HepG2 (cell line): ENCODE measurements around the gene COG1. TPM values are rescaled to one million over a fixed set of nuclear protein-coding genes. Genes with fewer than 3 reads are reported as not detected.

ENCODE experiments used
- CCDC6 ChIP-seq: sonication (generic); formaldehyde crosslinking; IDR thresholded peaks from 2 replicates; pipeline ENCODE4 v1.8.1; 2022; ENCODE audit warnings: mild to moderate bottlenecking, missing genetic modification reagents, moderate library complexity
- CENPT ChIP-seq: sonication (generic); formaldehyde crosslinking; IDR thresholded peaks from 2 replicates; pipeline ENCODE4 v1.8.0; 2022; ENCODE audit warnings: low read depth, mild to moderate bottlenecking, moderate library complexity, missing genetic modification reagents
- DNMT3B ChIP-seq: conservative IDR thresholded peaks from 2 replicates; pipeline ENCODE4 v1.6.1; 2016; ENCODE audit warnings: missing biosample characterization, control low read depth
- FIP1L1 ChIP-seq: fragments of 200-400 bp; formaldehyde crosslinking; IDR thresholded peaks from 2 replicates; pipeline ENCODE4 v1.6.1; 2018; ENCODE audit warnings: low read depth, mild to moderate bottlenecking, low read length, moderate library complexity, borderline replicate concordance; ENCODE audit not compliant: insufficient read depth
- HDAC6 ChIP-seq: fragments of 200-600 bp; sonication (generic); IDR thresholded peaks from 2 replicates; pipeline ENCODE4 v1.7.0; 2017; ENCODE audit warnings: mild to moderate bottlenecking, antibody characterized with exemption, low read length, low read depth
- HOXD1 ChIP-seq: sonication (generic); formaldehyde crosslinking; IDR thresholded peaks from 2 replicates; pipeline ENCODE4 v1.5.0; 2020; ENCODE audit warnings: missing genetic modification reagents
- KMT2B ChIP-seq: IDR thresholded peaks from 2 replicates; pipeline ENCODE4 v1.6.1; 2016; ENCODE audit warnings: missing genetic modification reagents, missing compliant biosample characterization
- RAD51 ChIP-seq: fragments of 450-650 bp; IDR thresholded peaks from 2 replicates; pipeline ENCODE4 v1.6.1; 2016; ENCODE audit warnings: borderline replicate concordance
- RFX1 ChIP-seq: fragments of 450-650 bp; IDR thresholded peaks from 2 replicates; pipeline ENCODE4 v1.6.1; 2017
- SP4 ChIP-seq: sonication (generic); formaldehyde crosslinking; IDR thresholded peaks from 2 replicates; pipeline ENCODE4 v1.8.1; 2023; ENCODE audit warnings: mild to moderate bottlenecking, missing genetic modification reagents
- TARDBP ChIP-seq: sonication (generic); formaldehyde crosslinking; IDR thresholded peaks from 2 replicates; pipeline ENCODE4 v1.8.0; 2022; ENCODE audit warnings: mild to moderate bottlenecking, missing genetic modification reagents
- ZBTB21 ChIP-seq: sonication (generic); formaldehyde crosslinking; IDR thresholded peaks from 2 replicates; pipeline ENCODE4 v1.4.0; 2020; ENCODE audit warnings: missing genetic modification reagents
- ZNF543 ChIP-seq: sonication (generic); formaldehyde crosslinking; IDR thresholded peaks from 2 replicates; pipeline ENCODE4 v1.4.0; 2020; ENCODE audit warnings: mild to moderate bottlenecking, missing genetic modification reagents
- ZNF674 ChIP-seq: sonication (generic); formaldehyde crosslinking; IDR thresholded peaks from 2 replicates; pipeline ENCODE4 v1.5.0; 2020; ENCODE audit warnings: low read depth, mild to moderate bottlenecking, missing genetic modification reagents
- ZNF703 ChIP-seq: sonication (generic); formaldehyde crosslinking; IDR thresholded peaks from 2 replicates; pipeline ENCODE4 v1.5.1; 2020; ENCODE audit warnings: missing genetic modification reagents, mild to moderate bottlenecking, moderate library complexity, borderline replicate concordance
- polyA plus RNA-seq, 8 experiments: library from polyadenylated mRNA; depleted of rRNA in 3 of 8; stranded (reverse) in 7 of 8; unstranded in 1 of 8; fragments of >200 nt; fragmentation: Illumina TruSeq in 4 of 8; extraction: Trizol in 4 of 8; gene quantifications; 2 replicates each; pipeline versions ENCODE4 v1.2.1 to v1.2.3, GENCODE V29; 2011 to 2016; ENCODE audit warnings: low read depth in 4 of 8, missing spikeins in 1 of 8, mixed read lengths in 1 of 8; ENCODE audit not compliant: insufficient read depth in 1 of 8
- total RNA-seq, 5 experiments: library from RNA; depleted of rRNA; stranded (reverse); fragments of >200 nt; fragmentation: Illumina TruSeq; extraction: Trizol; gene quantifications; 2 replicates each; pipeline ENCODE4 v1.2.3, GENCODE V29; 2016; ENCODE audit warnings: low read depth in 1 of 5
- TF ChIP-seq, protein P1 (sequence below): fragments of 450-650 bp; IDR thresholded peaks from 2 replicates; pipeline ENCODE4 v1.6.1; 2017; ENCODE audit warnings: mild to moderate bottlenecking
- TF ChIP-seq, protein P2 (sequence below): sonication (generic); formaldehyde crosslinking; IDR thresholded peaks from 2 replicates; pipeline ENCODE4 v1.8.0; 2022; ENCODE audit warnings: missing genetic modification reagents, low read depth, mild to moderate bottlenecking, borderline replicate concordance
- TF ChIP-seq, protein P3 (sequence below): sonication (generic); formaldehyde crosslinking; IDR thresholded peaks from 2 replicates; pipeline ENCODE4 v1.8.1; 2022; ENCODE audit warnings: low read depth, mild to moderate bottlenecking, missing genetic modification reagents
- TF ChIP-seq, protein P4 (sequence below), 2 experiments: sonication (generic) in 1 of 2; formaldehyde crosslinking in 1 of 2; IDR thresholded peaks; 2 replicates each; pipeline versions ENCODE4 v1.4.0 to v1.6.1; 2016 to 2020; ENCODE audit warnings: borderline replicate concordance in 1 of 2, low read depth in 1 of 2, mild to moderate bottlenecking in 1 of 2, missing genetic modification reagents in 1 of 2

The COG1 gene
- total and polyA plus RNA-seq, 2 of the 13 experiments (the other 11 are each of a cell fraction or from before 2014, with no cell fraction given), result 36.6 to 39.7 TPM

- TF ChIP-seq RAD51, result no peak
- TF ChIP-seq DNMT3B (CRISPR knock-in tag), result no peak
- 0 out of 2 replicates have a peak, but pooled peaks have one; percentile 16 for TF ChIP-seq HOXD1 (CRISPR knock-in tag)
- TF ChIP-seq, protein P1, sequence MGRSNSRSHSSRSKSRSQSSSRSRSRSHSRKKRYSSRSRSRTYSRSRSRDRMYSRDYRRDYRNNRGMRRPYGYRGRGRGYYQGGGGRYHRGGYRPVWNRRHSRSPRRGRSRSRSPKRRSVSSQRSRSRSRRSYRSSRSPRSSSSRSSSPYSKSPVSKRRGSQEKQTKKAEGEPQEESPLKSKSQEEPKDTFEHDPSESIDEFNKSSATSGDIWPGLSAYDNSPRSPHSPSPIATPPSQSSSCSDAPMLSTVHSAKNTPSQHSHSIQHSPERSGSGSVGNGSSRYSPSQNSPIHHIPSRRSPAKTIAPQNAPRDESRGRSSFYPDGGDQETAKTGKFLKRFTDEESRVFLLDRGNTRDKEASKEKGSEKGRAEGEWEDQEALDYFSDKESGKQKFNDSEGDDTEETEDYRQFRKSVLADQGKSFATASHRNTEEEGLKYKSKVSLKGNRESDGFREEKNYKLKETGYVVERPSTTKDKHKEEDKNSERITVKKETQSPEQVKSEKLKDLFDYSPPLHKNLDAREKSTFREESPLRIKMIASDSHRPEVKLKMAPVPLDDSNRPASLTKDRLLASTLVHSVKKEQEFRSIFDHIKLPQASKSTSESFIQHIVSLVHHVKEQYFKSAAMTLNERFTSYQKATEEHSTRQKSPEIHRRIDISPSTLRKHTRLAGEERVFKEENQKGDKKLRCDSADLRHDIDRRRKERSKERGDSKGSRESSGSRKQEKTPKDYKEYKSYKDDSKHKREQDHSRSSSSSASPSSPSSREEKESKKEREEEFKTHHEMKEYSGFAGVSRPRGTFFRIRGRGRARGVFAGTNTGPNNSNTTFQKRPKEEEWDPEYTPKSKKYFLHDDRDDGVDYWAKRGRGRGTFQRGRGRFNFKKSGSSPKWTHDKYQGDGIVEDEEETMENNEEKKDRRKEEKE, result no peak
- no peak for TF ChIP-seq ZNF703 (CRISPR knock-in tag)
- TF ChIP-seq ZNF674 (CRISPR knock-in tag), result 0 out of 2 replicates have a peak, but pooled peaks have one; percentile 20
- TF ChIP-seq SP4, result peak; percentile 25; the same call in 1 of the 2 replicates
- no peak for TF ChIP-seq ZBTB21 (CRISPR knock-in tag)
- no peak for TF ChIP-seq ZNF543
- peak; percentile 55; the same call in 1 of the 2 replicates for TF ChIP-seq KMT2B (CRISPR knock-in tag)
- TF ChIP-seq, protein P2, sequence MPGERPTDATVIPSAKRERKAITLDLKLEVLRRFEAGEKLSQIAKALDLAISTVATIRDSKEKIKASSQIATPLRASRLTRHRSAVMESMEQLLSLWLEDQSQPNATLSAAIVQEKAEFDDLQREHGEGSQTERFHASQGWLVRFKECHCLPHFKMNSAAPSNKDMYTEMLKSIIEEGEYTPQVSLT, result no peak
- TF ChIP-seq, protein P3, sequence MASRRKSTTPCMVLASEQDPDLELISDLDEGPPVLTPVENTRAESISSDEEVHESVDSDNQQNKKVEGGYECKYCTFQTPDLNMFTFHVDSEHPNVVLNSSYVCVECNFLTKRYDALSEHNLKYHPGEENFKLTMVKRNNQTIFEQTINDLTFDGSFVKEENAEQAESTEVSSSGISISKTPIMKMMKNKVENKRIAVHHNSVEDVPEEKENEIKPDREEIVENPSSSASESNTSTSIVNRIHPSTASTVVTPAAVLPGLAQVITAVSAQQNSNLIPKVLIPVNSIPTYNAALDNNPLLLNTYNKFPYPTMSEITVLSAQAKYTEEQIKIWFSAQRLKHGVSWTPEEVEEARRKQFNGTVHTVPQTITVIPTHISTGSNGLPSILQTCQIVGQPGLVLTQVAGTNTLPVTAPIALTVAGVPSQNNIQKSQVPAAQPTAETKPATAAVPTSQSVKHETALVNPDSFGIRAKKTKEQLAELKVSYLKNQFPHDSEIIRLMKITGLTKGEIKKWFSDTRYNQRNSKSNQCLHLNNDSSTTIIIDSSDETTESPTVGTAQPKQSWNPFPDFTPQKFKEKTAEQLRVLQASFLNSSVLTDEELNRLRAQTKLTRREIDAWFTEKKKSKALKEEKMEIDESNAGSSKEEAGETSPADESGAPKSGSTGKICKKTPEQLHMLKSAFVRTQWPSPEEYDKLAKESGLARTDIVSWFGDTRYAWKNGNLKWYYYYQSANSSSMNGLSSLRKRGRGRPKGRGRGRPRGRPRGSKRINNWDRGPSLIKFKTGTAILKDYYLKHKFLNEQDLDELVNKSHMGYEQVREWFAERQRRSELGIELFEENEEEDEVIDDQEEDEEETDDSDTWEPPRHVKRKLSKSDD (CRISPR knock-in tag), result no peak; the same call in 1 of the 2 replicates
- TF ChIP-seq HDAC6, result no peak
- no peak; the same call in 1 of the 2 replicates for TF ChIP-seq RFX1
- no peak for TF ChIP-seq TARDBP
- no peak for TF ChIP-seq CCDC6
- TF ChIP-seq, protein P4, sequence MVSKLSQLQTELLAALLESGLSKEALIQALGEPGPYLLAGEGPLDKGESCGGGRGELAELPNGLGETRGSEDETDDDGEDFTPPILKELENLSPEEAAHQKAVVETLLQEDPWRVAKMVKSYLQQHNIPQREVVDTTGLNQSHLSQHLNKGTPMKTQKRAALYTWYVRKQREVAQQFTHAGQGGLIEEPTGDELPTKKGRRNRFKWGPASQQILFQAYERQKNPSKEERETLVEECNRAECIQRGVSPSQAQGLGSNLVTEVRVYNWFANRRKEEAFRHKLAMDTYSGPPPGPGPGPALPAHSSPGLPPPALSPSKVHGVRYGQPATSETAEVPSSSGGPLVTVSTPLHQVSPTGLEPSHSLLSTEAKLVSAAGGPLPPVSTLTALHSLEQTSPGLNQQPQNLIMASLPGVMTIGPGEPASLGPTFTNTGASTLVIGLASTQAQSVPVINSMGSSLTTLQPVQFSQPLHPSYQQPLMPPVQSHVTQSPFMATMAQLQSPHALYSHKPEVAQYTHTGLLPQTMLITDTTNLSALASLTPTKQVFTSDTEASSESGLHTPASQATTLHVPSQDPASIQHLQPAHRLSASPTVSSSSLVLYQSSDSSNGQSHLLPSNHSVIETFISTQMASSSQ (IDR thresholded peaks at IDR 0.05; ENCODE audit: low read depth), result no peak
- TF ChIP-seq, protein P4 (CRISPR knock-in tag; IDR thresholded peaks at IDR 0.05; ENCODE audit: borderline replicate concordance), result no peak
- TF ChIP-seq CENPT (CRISPR knock-in tag), result no peak; the same call in 1 of the 2 replicates
- TF ChIP-seq FIP1L1, result no peak
Measured at GRCh38 chr17:73192206-73192893, 505 bp upstream of the COG1 start (continued).
